Adrenal gland (tissue), 5 donors: ENCODE data around the gene PRKCZ.

Source experiments
- CTCF ChIP-seq, 6 experiments: fragments of 450-650 bp in 4 of 6; fragments of 200-600 bp in 2 of 6; sonication (generic) in 1 of 6; IDR thresholded peaks; 1 replicate in 5 of 6; 2 replicates in 1 of 6; pipeline versions ENCODE4 v1.5.1 to v1.8.0; 2016 to 2021; ENCODE audit warnings: antibody characterized with exemption in 6 of 6, mild to moderate bottlenecking in 2 of 6, moderate library complexity in 1 of 6
- POLR2A ChIP-seq, 2 donors: fragments of 450-650 bp; IDR thresholded peaks; one replicate each; pipeline ENCODE4 v1.6.1; 2017; ENCODE audit warnings: antibody characterized with exemption in 2 of 2, mild to moderate bottlenecking in 2 of 2, moderate library complexity in 1 of 2
- donor health status: DM: no; HTN: no; CAD: no.

GRCh38 chr1:2101946-2102345 is 51.7 kb downstream of the PRKCZ start:
- TF ChIP-seq CTCF (IDR thresholded peaks at IDR 0.05), result no peak
- no peak for TF ChIP-seq POLR2A (IDR thresholded peaks at IDR 0.05)
